Keratinocyte (primary cell): ENCODE measurements around the gene CFAP20DC. TPM values are rescaled to one million over a fixed set of nuclear protein-coding genes. Genes with fewer than 3 reads are reported as not detected.

ENCODE experiments used
- DNase-seq: peaks from one replicate; pipeline ENCODE4 v3.0.0-alpha.2; 2011; ENCODE audit warnings: low read depth, missing footprints, low spot score
- FAIRE-seq: peaks from 2 replicates; lab custom pipeline; 2011; peaks lifted over from hg19 to GRCh38; lab: Jason Lieb, UNC
- H2AFZ ChIP-seq: 2 replicates; pipeline ENCODE4 v1.6.0; 2012; ENCODE audit warnings: low read length, control low read depth, inconsistent platforms; ENCODE audit not compliant: control insufficient read depth
- H3K27ac ChIP-seq: 2 replicates; pipeline ENCODE4 v1.5.1; 2011; ENCODE audit warnings: low read length; ENCODE audit not compliant: control insufficient read depth, insufficient read depth
- H3K27me3 ChIP-seq: 3 replicates; pipeline ENCODE4 v1.6.0; 2011; ENCODE audit warnings: low read length; ENCODE audit not compliant: control insufficient read depth, insufficient read depth; ENCODE audit errors: extremely low read depth
- H3K36me3 ChIP-seq, 2 experiments: 2 replicates in 1 of 2; 3 replicates in 1 of 2; pipeline ENCODE4 v1.5.1; 2011; ENCODE audit warnings: low read length in 2 of 2, mild to moderate bottlenecking in 1 of 2; ENCODE audit not compliant: control insufficient read depth in 2 of 2, insufficient read depth in 2 of 2; ENCODE audit errors: extremely low read depth in 1 of 2
- H3K4me1 ChIP-seq: 3 replicates; pipeline ENCODE4 v1.5.1; 2011; ENCODE audit warnings: low read length; ENCODE audit not compliant: control insufficient read depth, insufficient read depth; ENCODE audit errors: extremely low read depth
- H3K4me2 ChIP-seq: 3 replicates; pipeline ENCODE4 v1.6.0; 2011; ENCODE audit warnings: low read depth, low read length; ENCODE audit not compliant: control insufficient read depth, insufficient read depth; ENCODE audit errors: extremely low read depth
- H3K4me3 ChIP-seq, 3 experiments: fragments of 200-600 bp in 1 of 3; sonication (generic) in 1 of 3; 2 replicates in 2 of 3; 3 replicates in 1 of 3; pipeline ENCODE4 v1.5.1; 2011 to 2016; ENCODE audit warnings: low read length in 3 of 3, mild to moderate bottlenecking in 3 of 3, control low read depth in 2 of 3, inconsistent platforms in 1 of 3, low read depth in 1 of 3, mixed read lengths in 1 of 3, mixed run types in 1 of 3, moderate library complexity in 1 of 3; ENCODE audit not compliant: control insufficient read depth in 2 of 3, insufficient read depth in 2 of 3; ENCODE audit errors: extremely low read depth in 1 of 3
- H3K79me2 ChIP-seq: 2 replicates; pipeline ENCODE4 v1.6.0; 2012; ENCODE audit warnings: low read length; ENCODE audit not compliant: control insufficient read depth, insufficient read depth
- H3K9ac ChIP-seq: 3 replicates; pipeline ENCODE4 v1.6.0; 2011; ENCODE audit warnings: low read length; ENCODE audit not compliant: control insufficient read depth, insufficient read depth; ENCODE audit errors: extremely low read depth
- H3K9me1 ChIP-seq: 3 replicates; pipeline ENCODE4 v1.6.0; 2011; ENCODE audit warnings: low read length; ENCODE audit not compliant: control insufficient read depth, insufficient read depth; ENCODE audit errors: extremely low read depth
- H3K9me3 ChIP-seq: 2 replicates; pipeline ENCODE4 v1.5.1; 2012; ENCODE audit warnings: low read depth, low read length; ENCODE audit not compliant: control insufficient read depth
- H4K20me1 ChIP-seq: 3 replicates; pipeline ENCODE4 v1.6.0; 2011; ENCODE audit warnings: low read length; ENCODE audit not compliant: control insufficient read depth, insufficient read depth; ENCODE audit errors: extremely low read depth
- CTCF ChIP-seq, 3 experiments: IDR thresholded peaks in 1 of 3; conservative IDR thresholded peaks in 1 of 3; optimal IDR thresholded peaks in 1 of 3; 2 replicates in 2 of 3; 3 replicates in 1 of 3; pipeline versions ENCODE3 to v1.5.1; 2011; ENCODE audit warnings: low read length in 3 of 3, mild to moderate bottlenecking in 3 of 3, moderate library complexity in 2 of 3, control low read depth in 1 of 3, inconsistent platforms in 1 of 3; ENCODE audit not compliant: insufficient read depth in 2 of 3; ENCODE audit errors: extremely low read depth in 1 of 3
- EZH2 ChIP-seq: IDR thresholded peaks from one replicate; pipeline ENCODE4 v1.6.1; 2012; ENCODE audit warnings: inconsistent platforms, mild to moderate bottlenecking, low read length, moderate library complexity
- dilution Hi-C: fragments of 300-500 bp; cut with MboI; formaldehyde crosslinking; loops from one replicate; pipeline ENCODE4 v1.7.0; 2020; ENCODE audit warnings: low sequenced_read_pairs; ENCODE audit not compliant: extremely low pct_ligation_motif_present
- polyA plus RNA-seq, 5 experiments: library from polyadenylated mRNA; depleted of rRNA in 3 of 5; stranded (reverse) in 3 of 5; stranded (forward) in 1 of 5; unstranded in 1 of 5; fragments of >200 nt; gene quantifications; 1 replicate in 1 of 5; 2 replicates in 3 of 5; 3 replicates in 1 of 5; pipeline versions ENCODE4 v1.2.1 to v1.2.3, GENCODE V29; 2011 to 2012; ENCODE audit warnings: missing spikeins in 2 of 5, low read depth in 1 of 5, low replicate concordance in 1 of 5

Gene CFAP20DC
- polyA plus RNA-seq, 1 donor (not counting 4 experiments of a cell fraction or from before 2014, with no cell fraction given) = 6.3 TPM

GRCh38 chr3:58794750-58795149 lies 255.1 kb downstream of the CFAP20DC start:
- H3K9me1 ChIP-seq = no peaks in the 10 kb centered on the region
- no peaks in the 10 kb centered on the region for H3K4me1 ChIP-seq
- no peak overlapping the region for H3K27ac ChIP-seq
- no peak overlapping the region for H3K4me3 ChIP-seq
- dilution Hi-C loops = no loop called here
- no peak for DNase-seq
- no peaks in the 10 kb centered on the region for H3K36me3 ChIP-seq
- no peak overlapping the region for H3K4me2 ChIP-seq
- no peaks in the 10 kb centered on the region for H3K9me3 ChIP-seq
- no peaks in the 10 kb centered on the region for H3K27me3 ChIP-seq
- TF ChIP-seq EZH2 (no peak), CTCF (optimal IDR thresholded peaks at IDR 0.05 in 1 of 3, IDR thresholded peaks at IDR 0.05 in 1 of 3, conservative IDR thresholded peaks at IDR 0.05 in 1 of 3; ENCODE audit: extremely low read depth in 1 of 3, insufficient read depth in 2 of 3, low read length in 3 of 3) (no peak)
- H4K20me1 ChIP-seq = no peaks in the 10 kb centered on the region
- H2AFZ ChIP-seq = no peak overlapping the region
- no peak for FAIRE-seq
- H3K9ac ChIP-seq = no peak overlapping the region
- no peaks in the 10 kb centered on the region for H3K79me2 ChIP-seq

- no peaks in the 10 kb centered on the region for H3K9me1 ChIP-seq
- H2AFZ ChIP-seq = no peak overlapping the region
- H3K27me3 ChIP-seq = no peaks in the 10 kb centered on the region
- no peak overlapping the region for H3K4me2 ChIP-seq
- H3K9me3 ChIP-seq = no peaks in the 10 kb centered on the region
- H3K4me1 ChIP-seq = no peaks in the 10 kb centered on the region
- no peak overlapping the region for H3K27ac ChIP-seq
- H3K4me3 ChIP-seq = no peak overlapping the region
- no peak for TF ChIP-seq CTCF (optimal IDR thresholded peaks at IDR 0.05 in 1 of 3, IDR thresholded peaks at IDR 0.05 in 1 of 3, conservative IDR thresholded peaks at IDR 0.05 in 1 of 3; ENCODE audit: extremely low read depth in 1 of 3, insufficient read depth in 2 of 3, low read length in 3 of 3)
- FAIRE-seq (no peak), DNase-seq (no peak)
- dilution Hi-C loops = no loop called here
- H3K79me2 ChIP-seq = no peaks in the 10 kb centered on the region
- H3K9ac ChIP-seq = no peak overlapping the region
- H3K36me3 ChIP-seq = no peaks in the 10 kb centered on the region
- H4K20me1 ChIP-seq = no peaks in the 10 kb centered on the region
Measured at GRCh38 chr3:58793938-58794337, 255.9 kb downstream of the CFAP20DC start.
